KMS-11 (cell line): ENCODE results near the gene TAS2R19.

Experiments
- H2AFZ ChIP-seq: fragments of 200-600 bp; sonication (generic); 2 replicates; pipeline ENCODE4 v1.6.1; 2016; ENCODE audit warnings: antibody characterized with exemption, mixed run types, low read depth
- H3K27ac ChIP-seq: fragments of 200-600 bp; sonication (generic); 2 replicates; pipeline ENCODE4 v1.6.1; 2016; ENCODE audit warnings: mild to moderate bottlenecking, mixed run types
- H3K27me3 ChIP-seq: fragments of 200-600 bp; sonication (generic); 2 replicates; pipeline ENCODE4 v1.6.1; 2017; ENCODE audit warnings: mild to moderate bottlenecking, low read depth, mixed run types, moderate library complexity; ENCODE audit not compliant: insufficient read depth
- H3K36me3 ChIP-seq: fragments of 200-600 bp; sonication (generic); 2 replicates; pipeline ENCODE4 v1.6.1; 2017; ENCODE audit warnings: mild to moderate bottlenecking, mixed run types; ENCODE audit not compliant: insufficient read depth
- H3K4me1 ChIP-seq: fragments of 200-600 bp; sonication (generic); 2 replicates; pipeline ENCODE4 v1.6.1; 2016; ENCODE audit warnings: mild to moderate bottlenecking, low read depth, mixed run types; ENCODE audit not compliant: poor library complexity, severe bottlenecking
- H3K4me2 ChIP-seq: fragments of 200-600 bp; sonication (generic); 2 replicates; pipeline ENCODE4 v1.7.0; 2016; ENCODE audit warnings: mild to moderate bottlenecking, mixed run types
- H3K4me3 ChIP-seq: fragments of 200-600 bp; sonication (generic); IDR thresholded peaks from 2 replicates; pipeline ENCODE4 v1.6.1; 2017; ENCODE audit warnings: low read depth, low read length, mixed read lengths; ENCODE audit not compliant: insufficient read depth
- H3K79me2 ChIP-seq: fragments of 200-600 bp; sonication (generic); 2 replicates; pipeline ENCODE4 v1.6.1; 2016; ENCODE audit warnings: low read depth, mixed run types; ENCODE audit not compliant: insufficient read depth
- H3K9ac ChIP-seq: fragments of 200-600 bp; sonication (generic); 2 replicates; pipeline ENCODE4 v1.6.1; 2016; ENCODE audit warnings: mild to moderate bottlenecking, mixed run types
- H4K20me1 ChIP-seq: fragments of 200-600 bp; sonication (generic); 2 replicates; pipeline ENCODE4 v1.6.1; 2016; ENCODE audit warnings: mild to moderate bottlenecking, mixed run types; ENCODE audit not compliant: insufficient read depth
- CTCF ChIP-seq: fragments of 200-600 bp; sonication (generic); conservative IDR thresholded peaks from 2 replicates; pipeline ENCODE4 v1.6.1; 2017; ENCODE audit warnings: low read depth, mild to moderate bottlenecking, antibody characterized with exemption, low read length, moderate library complexity, mixed read lengths

The TAS2R19 gene

DNA sequence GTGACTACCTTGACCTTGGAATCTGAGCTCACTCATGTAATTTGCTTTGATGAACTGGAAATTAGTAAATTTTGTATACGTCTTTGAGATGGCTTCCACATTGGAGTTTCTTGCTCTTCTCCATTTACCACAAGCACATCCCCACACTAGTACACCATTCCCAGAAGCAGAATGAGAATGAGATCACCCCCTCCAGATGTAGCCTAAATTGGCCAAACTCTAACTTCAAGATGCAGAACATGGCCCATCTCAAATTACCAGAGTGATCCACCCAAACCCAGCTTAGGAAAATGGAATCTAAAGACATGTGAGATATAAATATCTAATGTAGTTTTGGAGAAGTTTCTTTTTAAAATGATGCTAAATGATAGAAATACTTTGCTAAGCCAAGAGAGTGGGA, 14.8 kb downstream of the TAS2R19 start:
- Histone ChIP-seq H3K9ac (no peak overlapping the region), H3K4me1 (no peaks in the 10 kb centered on the region), H3K4me2 (no peak overlapping the region), H3K27me3 (no peaks in the 10 kb centered on the region), H2AFZ (no peak overlapping the region), H4K20me1 (no peaks in the 10 kb centered on the region), H3K27ac (no peak overlapping the region), H3K36me3 (no peaks in the 10 kb centered on the region), H3K79me2 (no peaks in the 10 kb centered on the region), H3K4me3 (no peak overlapping the region)
- TF ChIP-seq CTCF: no peak

- no peak within 1 kb of the TSS for H2AFZ ChIP-seq
- H3K27ac ChIP-seq: no peak within 1 kb of the TSS
- H3K36me3 ChIP-seq: no peaks in the 10 kb centered on the region
Observed at GRCh38 chr12:10998204-10998603, 24.2 kb downstream of the TAS2R19 start, which contains the start of gene TAS2R20. Gene TAS2R20 (minus strand): TSS chr12:10998304. CDS start chr12:10997875, 429 bp downstream.

DNA sequence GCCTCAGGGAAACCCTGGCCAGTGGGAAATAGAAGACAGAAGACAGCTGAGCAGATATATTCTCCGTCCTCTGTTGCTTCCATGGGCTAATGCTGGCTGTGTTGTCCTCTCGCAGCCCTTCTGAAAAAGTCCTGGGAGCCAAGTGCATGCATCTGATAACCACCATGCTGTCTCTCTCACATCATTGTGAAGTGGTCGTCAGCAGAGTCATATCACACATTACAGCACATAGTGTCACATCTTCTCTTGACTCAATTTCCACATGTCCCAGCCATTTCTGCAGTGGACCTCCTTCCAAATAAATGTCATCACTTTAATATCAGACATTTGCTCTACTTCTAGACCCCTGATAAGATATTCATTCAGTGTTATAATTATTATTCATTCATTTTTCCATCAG, 28.1 kb downstream of the TAS2R19 start:
- Histone ChIP-seq H3K36me3 (no peaks in the 10 kb centered on the region), H3K4me2 (no peak overlapping the region), H3K27ac (no peak overlapping the region), H3K27me3 (no peaks in the 10 kb centered on the region), H3K79me2 (no peaks in the 10 kb centered on the region), H3K4me3 (no peak overlapping the region), H2AFZ (no peak overlapping the region), H3K4me1 (no peaks in the 10 kb centered on the region), H3K9ac (no peak overlapping the region), H4K20me1 (no peaks in the 10 kb centered on the region)
- TF ChIP-seq CTCF: no peak

More at GRCh38 chr12:10998204-10998603, 24.2 kb downstream of the TAS2R19 start, which contains the start of gene TAS2R20:
- Histone ChIP-seq H3K9ac (no peak within 1 kb of the TSS), H3K4me2 (no peak within 1 kb of the TSS), H3K4me1 (no peaks in the 10 kb centered on the region), H4K20me1 (no peaks in the 10 kb centered on the region), H3K4me3 (no peak within 1 kb of the TSS), H3K27me3 (no peaks in the 10 kb centered on the region), H3K79me2 (no peaks in the 10 kb centered on the region)
- no peak for TF ChIP-seq CTCF

GRCh38 chr12:10989107-10989506, 33.3 kb downstream of the TAS2R19 start:
- H4K20me1 ChIP-seq: no peaks in the 10 kb centered on the region
- no peak overlapping the region for H2AFZ ChIP-seq
- H3K27ac ChIP-seq: no peak overlapping the region
- no peaks in the 10 kb centered on the region for H3K36me3 ChIP-seq
- H3K4me3 ChIP-seq: no peak overlapping the region
- no peak for TF ChIP-seq CTCF
- H3K27me3 ChIP-seq: no peaks in the 10 kb centered on the region
- no peaks in the 10 kb centered on the region for H3K4me1 ChIP-seq
- H3K9ac ChIP-seq: no peak overlapping the region
- no peaks in the 10 kb centered on the region for H3K79me2 ChIP-seq
- no peak overlapping the region for H3K4me2 ChIP-seq
